PC-3 (cell line): ENCODE results near the gene RAB3B. TPM values are rescaled to one million over a fixed set of nuclear protein-coding genes. Genes with fewer than 3 reads are reported as not detected.

ENCODE experiments used
- ATAC-seq: fragments of 200-7000 bp; cut with Tn5 transposase; 2 replicates; pipeline ENCODE4 v1.9.1; 2020; ENCODE audit warnings: mild to moderate bottlenecking, moderate library complexity
- BruUV-seq: library from RNA; stranded (reverse); fragments of 400-500 nt; replicated peaks from 2 replicates; lab custom pipeline; 2021; lab: Mats Ljungman, UMichigan
- CTCF ChIA-PET: fragments of 300-600 bp; sonication (Branson Sonifier 250); formaldehyde crosslinking; loops from one replicate; lab custom pipeline; 2022; ENCODE audit warnings: antibody characterized with exemption; lab: Charles Lee
- POLR2A ChIA-PET: fragments of 300-600 bp; sonication (Branson Sonifier 250); formaldehyde crosslinking; loops from one replicate; lab custom pipeline; 2022; ENCODE audit warnings: antibody characterized with exemption; ENCODE audit not compliant: unreplicated experiment; lab: Charles Lee
- DNase-seq: peaks from one replicate; pipeline ENCODE4 v3.0.0-alpha.2; 2015
- H2AFZ ChIP-seq: fragments of 300-600 bp; sonication (generic); 2 replicates; pipeline ENCODE4 v1.6.0; 2016; ENCODE audit warnings: antibody characterized with exemption, low read length
- H3F3A ChIP-seq: fragments of 300-600 bp; sonication (generic); one replicate; pipeline ENCODE4 v1.6.0; 2017; ENCODE audit warnings: antibody characterized with exemption, low read length, control low read depth, mild to moderate bottlenecking; ENCODE audit not compliant: unreplicated experiment
- H3K27ac ChIP-seq: fragments of 300-600 bp; sonication (generic); 2 replicates; pipeline ENCODE4 v1.5.1; 2016; ENCODE audit warnings: mild to moderate bottlenecking, low read length
- H3K27me3 ChIP-seq: fragments of 300-600 bp; sonication (generic); 2 replicates; pipeline ENCODE4 v1.6.1; 2016; ENCODE audit warnings: low read length, mixed read lengths
- H3K36me3 ChIP-seq: fragments of 300-600 bp; sonication (generic); 2 replicates; pipeline ENCODE4 v1.6.1; 2016; ENCODE audit warnings: low read depth, mixed run types, low read length, mixed read lengths
- H3K4me1 ChIP-seq: fragments of 300-600 bp; sonication (generic); 2 replicates; pipeline ENCODE4 v1.5.1; 2016; ENCODE audit warnings: low read length; ENCODE audit not compliant: insufficient read depth
- H3K4me2 ChIP-seq: fragments of 300-600 bp; sonication (generic); 2 replicates; pipeline ENCODE4 v1.6.0; 2016; ENCODE audit warnings: low read length
- H3K4me3 ChIP-seq: fragments of 300-600 bp; sonication (generic); 2 replicates; pipeline ENCODE4 v1.5.1; 2016; ENCODE audit warnings: mild to moderate bottlenecking, low read length, mixed read lengths
- H3K79me2 ChIP-seq: fragments of 300-600 bp; sonication (generic); 2 replicates; pipeline ENCODE4 v1.6.1; 2017; ENCODE audit warnings: low read length, mixed read lengths
- H3K9ac ChIP-seq: fragments of 300-600 bp; sonication (generic); 2 replicates; pipeline ENCODE4 v1.6.0; 2016; ENCODE audit warnings: mild to moderate bottlenecking, low read length
- H3K9me2 ChIP-seq: fragments of 300-600 bp; sonication (generic); replicated peaks from 2 replicates; pipeline ENCODE4 v1.6.1; 2016; ENCODE audit warnings: mixed run types, low read length, mixed read lengths
- H3K9me3 ChIP-seq: fragments of 300-600 bp; sonication (generic); 2 replicates; pipeline ENCODE4 v1.6.1; 2016; ENCODE audit warnings: low read length, mixed read lengths
- H4K20me1 ChIP-seq: fragments of 300-600 bp; sonication (generic); 2 replicates; pipeline ENCODE4 v1.6.1; 2016; ENCODE audit warnings: low read length, mixed read lengths
- EZH2 ChIP-seq: fragments of 300-600 bp; sonication (generic); IDR thresholded peaks from one replicate; pipeline ENCODE4 v1.6.1; 2017; ENCODE audit warnings: antibody characterized with exemption, mild to moderate bottlenecking, low read length; ENCODE audit not compliant: unreplicated experiment
- EZH2phosphoT487 ChIP-seq: fragments of 300-600 bp; sonication (generic); IDR thresholded peaks from 2 replicates; pipeline ENCODE4 v1.6.1; 2018; ENCODE audit warnings: mild to moderate bottlenecking, antibody characterized with exemption, low read length, borderline replicate concordance
- intact Hi-C: fragments of 100-400 bp; cut with micrococcal nuclease; formaldehyde crosslinking; loops from 2 replicates; pipeline ENCODE4 v1.9.0; 2023
- total RNA-seq: library from RNA; depleted of rRNA; stranded (reverse); fragments of >200 nt; gene quantifications from 2 replicates; pipeline ENCODE4 v1.2.3, GENCODE V29; 2014
- TF ChIP-seq, protein P1 (sequence below): fragments of 300-600 bp; sonication (generic); conservative IDR thresholded peaks from 2 replicates; pipeline ENCODE4 v1.5.1; 2017; ENCODE audit warnings: antibody characterized with exemption, low read depth, mild to moderate bottlenecking, low read length

The RAB3B gene
- total RNA-seq, 1 experiment from 2014 or later, result 4.5 TPM

DNA sequence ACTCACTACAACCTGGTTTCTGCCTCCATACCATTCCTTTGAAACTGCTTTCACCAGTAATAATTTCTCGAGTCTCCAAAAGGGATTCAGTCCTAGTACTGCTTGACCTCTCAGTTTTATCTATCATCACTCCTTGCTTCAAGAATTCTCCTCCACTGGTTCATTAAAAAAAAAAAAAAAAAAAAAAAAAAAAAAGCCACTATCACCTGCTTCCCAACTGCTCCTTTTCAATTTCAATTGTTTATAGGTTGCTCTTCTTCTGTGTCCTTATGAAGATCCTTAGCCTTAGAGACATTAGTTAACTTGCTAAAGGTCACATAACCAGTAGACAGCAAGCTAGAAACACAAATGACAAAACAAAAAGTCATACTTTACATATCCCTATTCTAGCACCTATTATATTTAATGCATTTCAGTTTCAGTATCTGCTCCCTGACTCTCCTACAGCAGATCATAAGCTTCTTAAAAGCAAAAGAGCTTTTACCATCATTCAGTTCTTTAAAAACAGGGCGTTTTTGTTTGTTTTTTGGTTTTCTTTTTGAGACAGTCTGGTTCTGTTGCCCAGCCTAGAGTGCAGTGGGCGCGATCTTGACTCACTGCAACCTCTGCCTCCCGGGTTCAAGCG is 119.0 kb downstream of the RAB3B start:
- Histone ChIP-seq H3K27me3 (no peaks in the 10 kb centered on the region), H3K27ac (no peak overlapping the region), H3K4me1 (peaks cover 17% of the 10 kb centered on the region), H3K36me3 (peaks cover 8% of the 10 kb centered on the region), H3K9me3 (no peaks in the 10 kb centered on the region), H3K9me2 (no peaks in the 10 kb centered on the region), H3K4me2 (no peak overlapping the region), H3K9ac (no peak overlapping the region), H4K20me1 (peaks cover 22% of the 10 kb centered on the region; the same call in 1 of the 2 replicates), H3F3A (no peaks in the 10 kb centered on the region), H3K4me3 (no peak overlapping the region), H3K79me2 (peaks cover 99% of the 10 kb centered on the region), H2AFZ (no peak overlapping the region)
- DNase-seq (no peak), ATAC-seq (no peak)
- ChIA-PET CTCF (no interaction called here), POLR2A (no interaction called here)
- no TSS peak for BruUV-seq
- TF ChIP-seq, protein P1, sequence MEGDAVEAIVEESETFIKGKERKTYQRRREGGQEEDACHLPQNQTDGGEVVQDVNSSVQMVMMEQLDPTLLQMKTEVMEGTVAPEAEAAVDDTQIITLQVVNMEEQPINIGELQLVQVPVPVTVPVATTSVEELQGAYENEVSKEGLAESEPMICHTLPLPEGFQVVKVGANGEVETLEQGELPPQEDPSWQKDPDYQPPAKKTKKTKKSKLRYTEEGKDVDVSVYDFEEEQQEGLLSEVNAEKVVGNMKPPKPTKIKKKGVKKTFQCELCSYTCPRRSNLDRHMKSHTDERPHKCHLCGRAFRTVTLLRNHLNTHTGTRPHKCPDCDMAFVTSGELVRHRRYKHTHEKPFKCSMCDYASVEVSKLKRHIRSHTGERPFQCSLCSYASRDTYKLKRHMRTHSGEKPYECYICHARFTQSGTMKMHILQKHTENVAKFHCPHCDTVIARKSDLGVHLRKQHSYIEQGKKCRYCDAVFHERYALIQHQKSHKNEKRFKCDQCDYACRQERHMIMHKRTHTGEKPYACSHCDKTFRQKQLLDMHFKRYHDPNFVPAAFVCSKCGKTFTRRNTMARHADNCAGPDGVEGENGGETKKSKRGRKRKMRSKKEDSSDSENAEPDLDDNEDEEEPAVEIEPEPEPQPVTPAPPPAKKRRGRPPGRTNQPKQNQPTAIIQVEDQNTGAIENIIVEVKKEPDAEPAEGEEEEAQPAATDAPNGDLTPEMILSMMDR, result no peak
- no peak for TF ChIP-seq EZH2
- no peak for TF ChIP-seq EZH2phosphoT487
- intact Hi-C loops, result no loop called here

DNA sequence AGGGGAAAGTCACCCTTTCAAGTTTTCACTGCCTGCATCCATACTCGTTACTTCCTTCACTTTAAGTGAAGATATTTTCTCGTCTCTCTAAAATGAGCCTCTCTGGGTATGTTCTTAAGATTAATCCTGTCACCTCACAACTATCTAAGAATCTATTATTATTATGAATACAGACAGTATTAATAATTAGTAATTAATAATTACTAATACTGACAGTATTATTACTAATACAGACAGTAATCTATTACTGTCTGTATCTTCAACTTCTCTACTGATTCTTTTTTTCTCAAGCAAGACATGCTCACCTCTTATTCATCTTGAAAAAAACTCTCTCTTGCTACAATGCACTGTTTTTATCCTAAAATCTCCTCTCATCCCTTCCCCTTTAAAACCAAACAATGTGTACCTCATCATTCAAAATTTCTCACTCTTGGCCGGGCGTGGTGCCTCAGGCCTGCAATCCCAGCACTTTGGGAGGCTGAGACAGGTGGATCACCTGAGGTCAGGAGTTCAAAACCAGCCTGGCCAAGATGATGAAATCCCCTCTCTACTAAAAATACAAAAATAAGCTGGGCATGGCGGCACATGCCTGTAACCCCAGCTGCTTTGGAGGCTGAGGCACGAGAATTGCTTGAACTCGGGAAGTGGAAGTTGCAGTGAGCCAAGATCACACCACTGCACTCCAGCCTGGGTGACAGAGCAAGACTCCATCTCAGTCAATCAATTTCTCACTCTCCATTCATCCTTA is 119.7 kb downstream of the RAB3B start:
- peaks cover 8% of the 10 kb centered on the region for H3K36me3 ChIP-seq
- H3K9me2 ChIP-seq, result no peaks in the 10 kb centered on the region
- ChIA-PET POLR2A (interaction anchor here (0.6 kb wide), 1 partner anchor 16 kb away, joined by 3 read pairs; no protein-coding TSS in a partner anchor), CTCF (no interaction called here)
- H3K4me3 ChIP-seq, result no peak overlapping the region
- H4K20me1 ChIP-seq, result peaks cover 25% of the 10 kb centered on the region; the same call in 1 of the 2 replicates
- no peaks in the 10 kb centered on the region for H3K9me3 ChIP-seq
- ATAC-seq (no peak), DNase-seq (no peak)
- intact Hi-C loops, result no loop called here
- no peaks in the 10 kb centered on the region for H3K27me3 ChIP-seq
- peaks cover 13% of the 10 kb centered on the region for H3K4me1 ChIP-seq
- TF ChIP-seq EZH2 (no peak), EZH2phosphoT487 (no peak)
- TF ChIP-seq, protein P1, result no peak
- H3K27ac ChIP-seq, result no peak overlapping the region
- H3F3A ChIP-seq, result no peaks in the 10 kb centered on the region
- peaks cover 99% of the 10 kb centered on the region for H3K79me2 ChIP-seq
- H3K4me2 ChIP-seq, result no peak overlapping the region
- H2AFZ ChIP-seq, result no peak overlapping the region
- BruUV-seq, result no TSS peak
- no peak overlapping the region for H3K9ac ChIP-seq
